ENCODE data around the gene PPP1R14D.

GRCh38 chr15:40792394-40792793 is 36.1 kb downstream of the PPP1R14D start:
- TF ChIP-seq EZH2 (IDR thresholded peaks at IDR 0.05; ENCODE audit: insufficient read depth, poor library complexity, severe bottlenecking) (no peak), EZH2phosphoT487 (IDR thresholded peaks at IDR 0.05; ENCODE audit: insufficient read depth, low read depth) (no peak)

Measured in GM23248 (cell line).